ENCODE results near the gene ALOX5.
"Not testable (repeated sequence)": the region's sequence is repeated elsewhere in the genome, so short reads cannot be mapped to it uniquely, and the experiment has no call there.

ALOX5 gene

DNA sequence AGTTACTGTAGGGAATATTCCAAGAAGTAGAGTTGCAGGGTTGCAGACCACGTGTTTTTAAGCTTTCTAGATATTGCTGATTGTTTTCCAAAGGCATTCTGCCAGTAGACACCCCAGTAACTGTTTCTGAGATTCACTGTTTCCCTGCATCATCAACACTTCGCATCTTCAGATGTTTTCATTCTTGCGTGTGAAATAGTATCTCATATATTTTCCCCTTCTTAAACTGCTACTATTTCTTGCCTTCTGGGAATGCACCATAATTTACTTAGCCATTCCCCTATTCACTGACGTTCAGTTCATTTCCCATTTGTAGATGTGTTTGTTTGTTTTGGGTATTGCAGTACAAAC is 30.7 kb downstream of the ALOX5 start:
- DNase-seq (ENCODE audit: low read depth in 2 of 2) = no peak

DNA sequence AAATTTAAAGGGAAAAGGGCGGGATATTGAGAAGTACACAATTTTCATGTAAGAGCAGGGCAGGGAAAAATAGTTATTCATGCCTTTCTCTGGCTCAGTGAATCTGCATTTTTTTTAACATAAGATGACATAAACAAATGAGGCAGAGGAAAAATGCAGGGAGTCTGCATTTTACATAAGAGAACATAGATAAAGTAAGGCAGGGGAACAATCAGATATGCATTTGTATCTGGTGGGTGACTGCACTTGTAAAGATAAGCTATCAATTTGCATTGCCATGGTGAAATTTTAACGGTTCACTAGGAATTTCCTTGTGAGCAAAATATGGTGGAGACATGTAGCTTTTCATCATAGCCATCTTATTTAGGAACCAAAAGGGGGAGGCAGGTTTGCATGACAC is 33.5 kb downstream of the ALOX5 start:
- DNase-seq (ENCODE audit: low read depth in 2 of 2) = no peak

DNA sequence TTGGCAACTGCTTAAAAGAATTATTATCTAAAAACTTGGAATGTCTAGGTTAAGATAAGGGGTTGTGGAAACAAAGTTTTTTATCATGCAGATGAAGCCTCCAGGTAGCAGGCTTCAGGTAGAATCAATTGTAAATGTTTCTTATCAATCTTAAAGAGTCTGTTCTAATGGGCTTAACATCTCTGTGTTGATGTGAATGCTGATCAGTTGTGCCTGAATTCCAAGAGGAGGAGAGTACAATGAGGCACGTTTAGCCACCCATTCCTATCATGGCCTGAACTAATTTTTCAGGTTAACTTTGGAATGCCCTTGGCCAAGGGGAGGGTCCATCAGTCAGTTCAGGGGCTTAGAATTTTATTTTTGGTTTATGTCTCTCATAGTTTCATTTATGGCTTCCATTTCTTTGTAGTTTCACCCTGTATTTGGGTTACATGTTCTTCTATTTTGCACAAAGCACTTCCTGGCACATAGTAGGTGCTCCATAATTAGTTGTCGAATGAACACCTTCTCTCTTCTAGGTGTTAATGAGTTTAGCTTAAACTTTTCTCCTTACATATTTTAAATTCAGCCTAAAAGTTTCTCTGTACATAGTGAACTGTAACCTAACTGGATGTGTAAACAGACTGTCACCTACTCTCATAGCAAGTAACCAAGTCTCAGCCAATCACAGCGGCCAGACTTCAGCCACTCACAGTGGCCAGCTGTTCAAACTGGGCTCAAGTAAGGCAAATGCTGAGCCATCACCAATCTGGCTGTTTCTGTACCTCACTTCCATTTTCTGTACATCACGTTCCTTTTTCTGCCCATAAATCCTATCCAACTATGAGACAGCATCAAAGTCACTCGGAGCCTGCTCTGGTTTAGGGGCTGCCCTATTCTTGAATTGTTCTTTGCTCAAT is 34.7 kb downstream of the ALOX5 start:
- no peak for DNase-seq (ENCODE audit: low read depth in 2 of 2)

DNA sequence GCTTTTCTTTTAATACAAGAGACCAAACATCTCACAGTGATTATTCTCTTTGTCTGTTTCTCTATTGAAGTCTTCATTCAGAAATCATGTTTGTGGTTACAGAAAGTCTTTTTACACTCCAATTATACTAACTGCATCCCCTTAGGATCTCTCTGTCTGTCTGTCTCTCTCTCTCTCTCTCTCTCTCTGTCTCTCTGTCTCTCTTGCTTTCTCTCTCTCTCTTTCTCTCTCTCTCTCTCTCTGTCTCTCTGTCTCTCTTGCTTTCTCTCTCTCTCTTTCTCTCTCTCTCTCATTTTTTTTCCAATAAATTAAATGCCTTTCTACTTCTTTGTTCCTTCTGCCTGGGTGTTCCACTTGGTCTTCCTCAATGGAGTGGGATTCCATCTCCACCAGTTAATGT is 35.3 kb downstream of the ALOX5 start:
- not testable (repeated sequence) for DNase-seq (ENCODE audit: low read depth in 2 of 2)

DNA sequence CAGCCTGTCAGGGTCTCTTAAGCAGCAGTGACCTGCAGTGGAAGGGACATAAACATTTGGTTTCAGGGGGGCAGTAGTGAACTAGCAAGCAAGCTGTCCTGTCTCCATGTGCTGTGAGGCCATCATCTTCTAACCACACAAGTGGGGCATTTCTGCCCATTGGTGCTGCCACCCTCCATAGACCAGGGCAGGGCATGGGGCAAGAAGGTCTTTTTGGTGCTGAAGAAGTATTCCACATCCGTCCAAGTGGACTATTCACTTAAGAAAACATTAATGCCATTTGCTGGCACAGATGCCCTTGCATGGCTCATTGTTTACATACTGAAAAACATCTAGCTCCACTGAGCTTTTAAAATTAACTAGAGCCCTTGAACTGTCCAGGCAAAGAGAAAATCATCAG is 35.8 kb downstream of the ALOX5 start:
- DNase-seq (ENCODE audit: low read depth in 2 of 2) = no peak

DNA sequence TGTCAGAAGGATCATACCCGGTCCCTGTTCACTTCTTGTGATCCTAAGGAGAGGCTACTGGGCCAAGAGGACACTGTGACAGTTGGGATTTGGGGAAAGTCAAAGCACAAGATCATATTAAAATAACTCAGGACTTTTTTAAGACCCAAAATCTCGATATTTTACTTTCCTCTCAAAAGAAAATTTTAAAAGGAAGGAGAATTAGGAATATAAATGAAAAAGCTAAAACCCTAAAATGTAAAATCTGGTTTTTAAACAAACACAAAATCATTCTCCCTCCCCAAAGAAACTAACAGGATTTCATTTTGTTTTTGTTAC is 36.4 kb downstream of the ALOX5 start:
- no peak for DNase-seq (ENCODE audit: low read depth in 2 of 2)

DNA sequence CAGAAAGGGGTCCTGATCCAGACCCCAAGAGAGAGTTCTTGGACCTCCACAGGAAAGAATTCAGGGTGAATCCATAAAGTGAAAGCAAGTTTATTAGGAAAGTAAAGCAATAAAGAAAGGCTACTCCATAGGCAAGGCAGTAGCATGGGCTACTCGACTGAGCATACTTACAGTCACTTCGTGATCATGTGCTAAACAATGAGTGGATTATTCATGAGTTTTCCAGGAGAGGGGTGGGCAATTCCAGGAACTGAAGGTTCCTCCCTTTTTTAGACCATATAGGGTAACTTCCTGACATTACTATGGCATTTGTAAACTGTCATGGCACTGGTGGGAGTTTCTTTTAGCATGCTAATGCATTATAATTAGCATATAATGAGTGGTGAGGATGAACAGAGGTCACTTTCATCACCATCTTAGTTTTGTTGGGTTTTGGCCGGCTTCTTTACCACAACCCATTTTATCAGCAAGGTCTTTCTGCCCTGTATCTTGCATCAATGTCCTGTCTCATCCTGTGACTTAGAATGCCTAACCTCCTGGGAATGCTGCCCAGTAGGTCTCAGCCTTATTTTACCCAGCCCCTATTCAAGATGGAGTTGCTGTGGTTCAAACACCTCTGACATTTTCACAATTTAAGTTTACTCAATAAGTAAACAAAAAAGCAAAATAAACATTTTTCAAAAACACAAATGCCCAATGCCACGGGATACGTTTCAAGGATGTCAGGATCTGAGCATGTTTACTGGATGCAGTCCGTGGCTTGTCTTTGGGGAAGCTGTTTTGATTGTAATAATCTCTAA is 37.0 kb downstream of the ALOX5 start:
- no peak for DNase-seq (ENCODE audit: low read depth in 2 of 2)

DNA sequence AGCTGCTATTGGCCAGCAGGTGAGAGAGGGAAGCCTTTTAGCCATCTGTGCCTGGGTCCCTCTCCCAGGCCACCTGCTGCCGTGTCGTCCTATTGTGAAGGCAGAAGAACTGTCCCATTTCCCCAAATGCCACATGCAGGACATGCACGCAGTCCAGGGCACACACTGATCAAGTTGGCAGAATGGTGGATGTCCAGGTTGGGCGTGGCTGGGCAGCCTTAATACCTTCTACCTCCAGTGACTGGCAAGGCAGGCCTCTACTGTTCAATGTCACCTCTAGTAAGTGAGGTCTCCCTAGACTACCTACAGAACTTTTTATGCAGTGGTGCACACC is 37.6 kb downstream of the ALOX5 start:
- DNase-seq (ENCODE audit: low read depth in 2 of 2) = no peak

DNA sequence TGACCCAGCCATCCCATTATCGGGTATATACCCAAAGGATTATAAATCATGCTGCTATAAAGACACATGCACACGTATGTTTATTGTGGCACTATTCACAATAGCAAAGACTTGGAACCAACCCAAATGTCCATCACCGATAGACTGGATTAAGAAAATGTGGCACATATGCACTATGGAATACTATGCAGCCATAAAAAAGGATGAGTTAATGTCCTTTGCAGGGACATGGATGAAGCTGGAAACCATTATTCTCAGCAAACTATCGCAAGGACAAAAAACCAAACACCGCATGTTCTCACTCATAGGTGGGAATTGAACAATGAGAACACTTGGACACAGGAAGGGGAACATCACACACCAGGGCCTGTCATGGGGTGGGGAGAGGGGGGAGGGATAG is 41.0 kb downstream of the ALOX5 start:
- DNase-seq (ENCODE audit: low read depth in 2 of 2) = not testable (repeated sequence)

DNA sequence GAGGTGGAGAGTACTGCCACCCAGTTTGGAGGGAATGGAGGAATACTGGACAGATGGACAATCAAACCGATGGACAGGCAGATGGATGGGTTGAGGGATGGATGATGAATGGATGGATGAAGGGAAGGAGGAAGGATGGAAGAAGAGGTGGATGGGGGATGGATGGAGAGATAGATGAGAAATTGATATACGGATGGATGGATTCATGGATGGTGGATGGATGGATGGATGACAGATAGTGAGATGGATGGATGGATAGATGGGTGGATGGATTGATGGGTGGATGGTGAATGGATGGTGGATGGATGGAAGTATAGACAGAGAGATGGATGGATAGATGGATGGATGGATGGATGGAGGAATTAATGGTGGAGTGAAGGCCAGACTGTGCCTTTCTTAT is 42.6 kb downstream of the ALOX5 start:
- DNase-seq (ENCODE audit: low read depth in 2 of 2) = no peak

DNA sequence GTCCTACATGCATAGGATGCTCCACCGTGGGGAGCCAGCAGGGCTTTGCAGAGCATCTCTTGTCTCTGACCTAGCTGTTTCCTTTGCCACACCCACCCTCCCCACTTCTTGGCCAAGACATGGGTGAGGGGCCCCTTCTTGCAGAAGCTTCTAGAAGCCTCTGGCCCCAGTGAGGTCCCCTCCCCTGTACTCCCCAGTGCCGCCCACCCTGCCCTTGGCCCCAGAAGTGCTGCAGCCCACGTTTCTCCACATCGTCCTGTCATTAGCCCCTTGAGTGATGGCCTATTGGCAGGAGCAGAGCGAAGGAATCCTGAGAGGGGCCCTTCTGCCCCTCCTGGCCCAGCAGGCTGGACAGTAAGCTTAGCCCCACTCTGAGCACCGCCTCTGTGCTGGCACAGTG is 43.7 kb downstream of the ALOX5 start:
- DNase-seq (ENCODE audit: low read depth in 2 of 2) = no peak

DNA sequence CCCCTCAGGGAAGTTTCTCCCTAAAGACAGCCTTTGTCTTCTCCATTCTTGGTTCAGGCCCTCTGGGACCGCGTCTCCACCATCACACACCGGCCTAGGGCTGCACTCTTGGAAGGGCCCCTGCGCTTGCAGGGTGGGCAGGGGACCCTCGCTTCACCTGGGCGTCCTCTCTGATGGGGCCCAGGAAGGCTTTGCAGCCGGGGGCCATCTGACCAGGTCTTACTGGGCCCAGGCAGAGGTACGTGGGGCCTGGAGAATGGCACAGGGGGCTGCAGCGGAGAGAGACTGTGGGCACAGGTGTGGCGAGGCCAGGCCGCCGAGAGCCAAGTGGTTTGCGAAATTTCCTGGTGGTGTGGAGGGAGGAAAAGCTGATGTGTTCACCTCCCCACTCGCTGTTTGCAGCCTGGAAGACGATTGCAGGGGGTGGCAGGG is 44.4 kb downstream of the ALOX5 start:
- DNase-seq (ENCODE audit: low read depth in 2 of 2) = no peak

DNA sequence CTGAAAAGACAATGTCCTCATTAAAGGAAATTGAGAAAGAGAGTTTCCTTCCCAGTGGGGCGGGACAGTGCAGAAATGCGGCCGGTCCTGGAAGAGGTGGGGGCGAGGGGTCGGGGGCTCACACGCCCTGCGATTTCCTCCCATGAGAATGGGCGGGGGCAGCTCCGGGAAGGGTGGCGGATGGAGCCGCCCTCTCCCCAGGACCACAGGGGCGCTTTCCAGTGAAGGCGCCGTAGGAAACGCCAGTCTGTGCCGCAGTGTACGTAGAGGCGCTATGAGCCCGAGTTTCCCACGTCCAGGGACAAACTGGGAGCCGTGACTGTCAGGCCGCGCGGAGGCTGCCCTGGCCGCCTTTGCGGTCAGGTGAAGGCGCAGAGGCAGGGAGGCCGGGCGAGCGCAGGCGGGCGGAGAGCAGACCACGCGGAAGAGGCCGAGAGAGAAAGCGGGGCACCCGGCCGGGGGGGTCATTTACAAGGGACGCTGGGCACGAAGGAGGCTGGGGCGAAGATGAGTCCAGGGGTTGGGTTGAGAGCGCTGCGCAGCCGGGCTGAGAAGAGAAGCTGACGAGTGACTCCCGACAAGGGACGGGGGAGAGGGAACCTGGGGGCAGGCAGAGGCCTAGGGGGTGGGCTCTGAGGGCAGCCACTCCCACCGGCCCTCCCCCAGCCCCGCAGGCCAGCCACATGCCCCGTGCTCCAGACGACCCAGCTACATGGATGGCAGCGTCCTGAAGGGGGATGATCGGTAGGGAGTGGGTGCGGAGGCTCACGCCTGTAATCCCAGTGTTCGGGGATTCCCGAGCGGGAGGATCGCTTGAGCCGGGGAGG is 45.0 kb downstream of the ALOX5 start:
- peak in 1 of 2 donors; percentile 39 for DNase-seq (ENCODE audit: low read depth in 2 of 2)

DNA sequence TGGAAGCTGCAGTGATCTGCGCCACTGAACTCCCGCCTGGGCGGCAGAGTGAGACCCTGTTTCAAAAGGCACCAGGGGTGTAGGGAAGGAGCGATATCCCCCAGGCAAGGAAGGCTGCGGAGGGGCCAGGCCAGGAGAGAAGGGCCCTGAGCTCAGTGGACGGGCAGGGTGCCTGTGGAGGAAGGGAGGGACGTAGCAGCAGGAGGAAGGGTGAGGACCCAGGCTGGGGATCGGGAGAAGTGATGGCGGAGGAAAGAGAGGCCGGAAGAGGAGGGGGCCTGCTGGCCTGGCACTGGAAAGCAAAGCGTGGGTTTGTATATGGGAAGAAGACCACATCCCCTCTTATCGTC is 45.6 kb downstream of the ALOX5 start:
- DNase-seq (ENCODE audit: low read depth in 2 of 2) = no peak

DNA sequence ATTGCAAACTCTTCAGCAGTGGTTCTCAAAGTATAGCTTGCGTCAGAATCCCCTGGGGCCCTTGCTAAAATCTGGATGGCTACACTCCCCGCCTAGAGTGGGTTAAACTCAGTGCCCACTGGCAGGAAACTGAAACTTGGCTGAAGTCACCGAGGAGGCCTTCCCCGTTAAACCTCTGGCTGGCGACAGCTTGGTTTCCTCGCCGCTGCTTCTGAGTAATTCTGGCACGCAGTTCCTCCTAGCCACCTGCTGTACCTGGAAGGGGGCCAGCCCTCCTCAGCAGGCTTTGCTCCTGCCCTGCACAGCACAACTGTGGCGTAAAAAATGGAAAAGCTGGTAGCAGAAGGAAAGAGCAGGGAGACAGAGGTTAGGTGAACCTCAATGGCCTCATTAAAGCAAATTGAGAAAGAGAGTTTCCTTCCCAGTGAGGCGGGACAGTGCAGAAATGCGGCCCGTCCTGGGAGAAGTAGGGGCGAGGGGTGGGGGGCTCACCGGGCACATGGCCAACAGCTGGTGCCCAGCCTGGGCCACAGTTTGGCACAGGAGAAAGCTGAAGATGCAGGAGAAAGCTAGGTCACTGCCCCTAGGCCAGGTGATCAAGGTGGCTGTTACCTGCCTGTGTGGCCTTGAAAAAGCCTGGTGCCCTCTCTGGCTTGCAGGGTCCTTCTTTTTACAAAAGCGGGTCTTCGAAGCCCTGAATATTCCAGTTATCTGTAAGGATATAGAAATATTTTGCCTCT is 46.6 kb downstream of the ALOX5 start:
- peak; percentile 17 to 48 for DNase-seq (ENCODE audit: low read depth in 2 of 2)

DNA sequence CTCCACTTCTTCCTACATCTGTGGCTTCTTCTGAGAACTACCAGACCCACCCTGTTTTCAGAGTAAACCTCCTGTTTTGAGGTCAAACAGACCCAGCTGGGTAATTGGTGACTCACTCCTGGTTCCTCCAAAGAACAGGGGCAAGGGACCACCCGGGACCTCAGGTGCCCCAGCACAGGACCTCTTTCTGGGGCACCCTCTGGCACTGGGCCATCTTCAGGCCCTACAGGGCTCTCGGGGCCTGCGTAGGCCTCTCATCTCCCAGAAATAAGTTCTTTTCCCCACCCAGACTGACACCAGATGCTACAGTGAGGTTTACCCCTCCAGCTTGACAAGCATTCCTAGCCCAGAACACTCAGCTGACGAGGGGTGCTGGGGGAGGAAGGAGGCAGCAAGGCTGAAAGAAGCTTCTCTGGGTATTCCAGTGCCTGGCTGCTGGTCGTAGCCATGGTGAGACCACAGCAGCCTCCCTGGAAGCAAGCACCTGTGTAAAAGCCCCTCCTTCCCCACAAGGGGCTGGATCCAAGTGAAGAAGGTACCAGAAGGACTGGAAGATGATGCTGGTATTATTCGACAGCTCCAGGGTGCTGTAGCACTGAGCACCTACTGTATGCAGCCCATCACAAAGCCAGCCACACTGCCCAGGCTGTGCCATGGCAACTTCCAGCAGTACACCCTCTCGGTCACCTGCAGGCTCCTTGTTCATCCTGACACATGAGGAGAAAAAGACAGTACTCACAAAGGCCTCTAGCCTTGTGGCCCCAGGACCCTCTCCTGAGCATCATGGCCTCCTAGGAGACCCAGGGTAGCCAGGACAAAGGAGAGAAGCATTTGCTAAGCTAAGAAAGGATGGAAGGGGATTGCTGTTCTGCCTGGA is 47.4 kb downstream of the ALOX5 start:
- no peak for DNase-seq (ENCODE audit: low read depth in 2 of 2)

DNA sequence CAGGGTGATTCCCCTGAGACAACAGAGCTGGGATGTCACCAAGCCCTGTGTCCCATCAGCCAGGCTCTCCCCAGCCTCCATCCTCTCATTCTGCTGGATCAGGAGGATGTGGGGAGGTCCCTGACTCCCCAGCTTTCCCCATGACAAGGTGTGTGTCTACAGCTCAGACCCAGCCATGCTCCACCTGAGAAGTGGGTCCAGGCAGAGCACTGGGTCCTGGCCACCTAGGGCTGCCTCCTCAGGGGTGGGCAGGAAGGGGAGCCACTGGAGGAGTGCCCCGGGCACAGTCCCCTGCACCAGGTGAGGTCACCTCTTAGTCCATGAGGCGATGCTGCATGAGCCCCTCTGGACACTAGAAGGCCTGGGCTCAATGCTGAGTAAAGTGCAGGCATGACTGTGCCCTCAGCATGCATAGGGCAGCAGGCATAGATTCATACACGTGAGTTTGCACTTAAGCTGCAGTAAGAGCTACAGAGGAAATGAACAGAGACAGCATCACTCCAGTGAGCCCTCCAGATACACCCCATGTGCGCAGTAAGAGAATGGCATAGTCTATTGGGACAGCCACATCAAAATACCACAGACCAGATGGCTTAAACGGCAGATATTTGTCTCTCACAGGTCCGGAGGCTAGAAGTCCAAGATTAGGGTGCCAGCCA is 48.3 kb downstream of the ALOX5 start:
- no peak for DNase-seq (ENCODE audit: low read depth in 2 of 2)

DNA sequence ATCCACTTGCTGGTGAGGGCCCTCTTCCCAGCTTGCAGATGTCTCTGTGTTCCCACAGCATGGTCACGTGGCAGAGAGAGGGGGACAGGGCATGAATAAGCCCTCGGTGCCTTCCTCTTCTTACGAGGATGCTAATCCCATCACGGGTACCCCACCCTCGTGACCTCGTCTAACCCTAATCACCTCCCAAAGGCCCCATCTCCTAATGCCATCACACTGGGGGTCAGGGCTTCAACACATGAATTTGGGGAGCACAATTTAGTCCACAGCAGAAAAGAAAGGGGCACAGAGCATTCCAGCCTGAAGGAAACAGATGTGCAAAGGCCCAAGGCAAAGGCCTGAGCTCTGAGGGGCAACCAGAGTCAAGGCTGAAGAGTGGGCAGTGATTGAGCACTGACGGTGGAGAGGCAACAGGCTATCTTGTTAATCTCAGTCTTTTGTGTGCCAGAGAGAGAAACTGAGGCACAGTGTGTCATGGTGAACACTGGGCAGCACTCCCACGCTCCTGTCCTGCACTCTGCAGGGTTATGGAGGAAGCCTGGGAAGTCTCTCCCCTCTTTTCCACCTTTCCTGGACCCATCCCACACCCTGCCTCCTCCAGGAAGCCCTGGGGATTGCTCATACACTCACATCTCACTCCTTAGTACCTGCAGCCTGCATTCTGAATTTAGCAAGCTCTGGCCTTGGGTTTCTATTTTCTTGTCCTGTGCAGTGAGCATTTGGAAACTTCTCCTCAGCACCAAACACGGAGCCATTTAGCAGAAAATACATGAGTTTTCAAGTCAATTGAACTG is 49.0 kb downstream of the ALOX5 start:
- DNase-seq (ENCODE audit: low read depth in 2 of 2) = no peak

DNA sequence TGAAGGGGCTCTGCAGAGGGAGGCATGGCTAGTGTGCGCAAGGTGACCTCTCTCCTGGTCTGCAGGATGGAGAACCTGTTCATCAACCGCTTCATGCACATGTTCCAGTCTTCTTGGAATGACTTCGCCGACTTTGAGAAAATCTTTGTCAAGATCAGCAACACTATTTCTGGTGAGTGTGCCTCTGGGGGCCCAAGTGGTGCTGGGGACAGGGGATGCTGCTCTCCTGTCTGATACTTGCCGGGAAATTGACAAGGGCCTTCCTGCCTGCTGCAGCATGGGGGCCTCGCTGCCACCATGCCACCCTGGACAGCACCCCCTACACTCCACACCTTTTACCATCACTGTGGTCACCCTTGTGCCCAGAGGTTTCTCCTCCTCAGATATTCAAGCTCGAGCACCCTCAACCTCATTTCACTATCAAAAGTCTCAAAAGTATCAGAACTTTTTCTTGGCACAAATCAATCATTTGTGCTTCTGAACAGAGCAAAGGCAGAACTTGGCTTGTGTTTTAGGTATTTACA is 50.0 kb downstream of the ALOX5 start:
- DNase-seq (ENCODE audit: low read depth in 2 of 2) = no peak

All from stimulated activated CD8-positive, alpha-beta memory T cell treated with anti-CD3 and anti-CD28 coated beads, Interleukin-2, amount 100 ng/mL, for 1 hour (primary cell).